Skin of body (tissue), 2 donors: Measurements from ENCODE around the gene CHCHD1. TPM values are rescaled to one million over a fixed set of nuclear protein-coding genes. Genes with fewer than 3 reads are reported as not detected.
"Not testable (repeated sequence)": the region's sequence is repeated elsewhere in the genome, so short reads cannot be mapped to it uniquely, and the experiment has no call there.

Experiments
- DNase-seq: peaks from one replicate; lab custom pipeline; 2025; lab: John Stamatoyannopoulos, UW
- total RNA-seq: library from RNA; depleted of rRNA; stranded (reverse); fragments of >200 nt; gene quantifications from one replicate; pipeline ENCODE4 v1.2.3, GENCODE V29; 2014

The CHCHD1 gene
- total RNA-seq, 1 donor from 2014 or later: 18.6 TPM

DNA sequence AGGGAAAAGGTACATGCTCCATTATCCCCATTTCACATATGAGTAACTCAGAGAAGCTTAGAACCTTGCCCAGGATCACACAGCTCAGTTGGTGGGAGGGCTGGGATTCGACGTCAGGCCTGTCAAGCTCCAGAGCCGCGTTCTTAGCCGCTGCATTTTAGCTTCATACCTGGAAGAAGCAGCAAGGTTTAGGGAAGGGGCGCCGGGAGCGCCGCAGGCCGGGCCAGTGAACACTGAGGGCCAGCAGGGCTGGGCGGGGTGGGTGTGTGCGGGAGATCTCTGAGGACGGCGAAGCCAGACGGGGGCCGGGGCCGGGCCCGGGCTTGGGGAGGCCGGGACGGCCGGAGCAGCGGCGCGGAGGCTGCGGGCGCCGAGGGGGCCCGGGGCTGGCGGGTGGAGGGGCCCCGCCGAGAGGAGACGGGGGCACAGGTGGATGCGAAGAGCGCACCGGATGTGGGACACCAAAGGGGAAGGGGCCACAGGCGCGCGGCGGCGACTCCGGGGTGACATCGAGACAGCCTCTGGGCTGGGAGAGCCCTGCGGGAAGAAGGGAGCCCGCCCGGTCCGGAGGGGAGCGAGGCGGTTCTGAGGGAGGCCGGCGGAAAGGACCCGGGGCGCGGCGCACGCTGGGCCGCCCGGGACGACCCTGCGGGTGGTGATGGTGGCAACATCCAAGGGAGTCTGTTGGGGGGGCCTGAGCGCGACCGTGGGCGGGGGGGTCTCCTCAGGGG lies 29.1 kb downstream of the CHCHD1 start:
- DNase-seq: no peak

DNA sequence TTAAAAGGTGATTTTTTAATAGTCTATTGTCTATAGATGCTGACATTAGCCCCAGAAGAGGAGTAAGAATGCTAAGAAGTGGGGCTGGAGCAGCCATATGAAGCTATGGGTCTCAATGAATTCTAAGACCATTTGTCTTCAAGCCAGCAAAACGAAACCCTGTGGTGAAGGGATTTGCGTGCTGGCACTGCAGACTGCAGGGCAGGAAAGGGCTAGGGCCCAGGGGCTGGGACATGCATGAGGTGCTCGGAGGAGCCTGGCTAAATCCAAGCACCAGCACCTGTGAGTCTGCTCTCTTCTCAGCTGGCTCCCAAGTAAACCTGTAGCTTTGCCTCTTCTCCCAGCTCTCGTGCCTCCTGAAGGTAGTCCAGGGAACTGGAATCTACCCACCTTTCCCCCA lies 30.8 kb downstream of the CHCHD1 start:
- DNase-seq: no peak

DNA sequence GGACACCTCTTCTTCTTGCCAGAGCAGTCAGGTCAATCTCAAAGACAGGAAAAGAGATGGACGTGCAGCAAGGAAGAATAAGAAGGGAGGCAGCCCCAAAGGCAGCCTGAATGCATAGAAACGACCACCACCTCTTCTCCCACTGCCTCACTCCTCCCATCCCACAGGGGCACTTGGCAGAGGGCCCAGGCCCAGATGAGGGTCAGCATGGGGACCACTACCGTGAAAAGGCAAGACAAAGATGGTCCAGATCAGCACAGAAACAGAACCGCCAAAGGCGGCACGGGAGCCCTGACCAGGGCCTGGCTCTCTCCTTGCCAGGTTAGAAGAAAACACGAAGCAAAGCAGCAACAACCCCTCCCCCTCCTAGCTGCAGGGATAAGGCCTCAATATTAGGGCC lies 31.5 kb downstream of the CHCHD1 start:
- no peak for DNase-seq

DNA sequence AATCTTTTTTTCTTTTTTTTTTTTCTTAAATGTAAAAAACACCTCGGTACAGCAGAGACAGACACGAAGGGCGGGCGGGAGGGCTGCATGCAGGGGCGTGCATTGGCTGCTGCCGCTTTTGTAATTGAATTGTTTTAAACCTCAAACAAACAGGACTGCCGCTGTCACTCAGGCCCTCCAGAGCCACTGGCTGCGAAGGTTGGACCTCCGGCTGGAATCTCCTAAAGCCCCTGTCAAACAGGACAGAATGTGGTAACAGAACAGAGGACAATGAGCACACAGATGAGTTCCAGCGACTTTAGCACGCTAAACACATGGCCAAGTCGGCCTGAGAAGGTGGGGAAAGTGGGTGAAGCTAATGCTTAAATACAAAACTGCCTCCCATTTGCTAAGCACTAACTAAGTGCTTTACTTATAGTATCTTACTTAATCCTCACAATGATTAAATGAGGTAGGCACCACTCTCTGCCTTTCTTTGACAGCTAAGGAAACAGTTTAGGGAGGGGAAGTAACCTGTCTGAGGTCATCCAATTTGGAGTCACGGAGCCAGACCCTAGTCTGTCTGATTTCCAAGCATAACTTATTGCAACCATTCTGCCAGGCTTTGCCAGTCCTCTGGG lies 32.5 kb downstream of the CHCHD1 start:
- no peak for DNase-seq

DNA sequence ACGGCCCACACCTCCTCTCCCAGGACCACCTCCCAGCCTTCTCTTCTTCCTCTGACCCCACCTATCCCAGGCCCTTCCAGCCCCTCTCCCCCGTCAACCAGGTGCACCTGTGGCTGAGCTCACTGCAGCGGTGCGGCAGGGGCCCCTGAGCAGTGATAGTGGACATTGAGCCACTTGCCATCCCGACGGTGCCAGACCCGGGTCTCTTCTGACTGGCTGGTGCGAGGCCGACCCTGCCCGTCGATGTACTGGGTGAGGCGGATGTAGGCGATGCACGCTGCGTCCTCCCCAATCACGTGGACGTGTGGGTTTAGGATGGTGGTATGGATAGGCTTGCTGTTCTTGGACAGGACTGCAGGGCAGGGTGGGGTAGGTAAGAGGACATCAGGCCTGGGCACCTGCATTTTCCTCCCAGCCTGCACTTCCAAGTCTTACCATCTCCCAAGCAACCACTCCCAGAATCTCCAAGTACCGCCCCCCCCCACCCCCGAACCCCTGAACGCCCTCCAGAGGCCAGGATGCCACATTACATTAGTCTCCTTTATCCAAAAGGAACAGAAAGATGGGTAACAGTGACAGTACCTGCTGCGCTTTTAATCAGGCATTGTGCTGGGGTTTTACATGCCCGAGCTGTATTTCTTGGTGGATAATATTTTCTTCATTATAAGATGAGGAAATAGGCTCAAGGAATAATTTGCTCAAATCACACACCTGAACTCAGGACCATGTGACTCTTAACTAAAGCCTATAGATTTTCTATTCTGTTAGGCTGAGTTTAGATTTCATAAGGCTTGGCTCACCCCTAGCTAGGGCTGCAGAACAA lies 33.3 kb downstream of the CHCHD1 start:
- DNase-seq: no peak

DNA sequence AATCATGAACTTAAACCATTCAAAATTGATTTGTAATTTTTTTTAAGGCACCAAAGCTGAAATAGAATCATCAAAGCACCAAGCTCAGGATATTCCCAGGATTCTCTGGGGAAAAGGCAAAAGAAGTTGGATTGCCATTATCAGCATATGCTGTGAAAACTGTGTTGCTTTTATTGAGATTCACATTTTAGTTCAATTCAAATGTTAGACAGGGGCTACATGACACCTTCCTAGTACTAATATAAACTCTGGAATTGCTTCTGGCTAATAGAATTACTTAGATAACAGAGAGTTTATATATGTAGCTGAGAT lies 33.8 kb downstream of the CHCHD1 start:
- no peak for DNase-seq

DNA sequence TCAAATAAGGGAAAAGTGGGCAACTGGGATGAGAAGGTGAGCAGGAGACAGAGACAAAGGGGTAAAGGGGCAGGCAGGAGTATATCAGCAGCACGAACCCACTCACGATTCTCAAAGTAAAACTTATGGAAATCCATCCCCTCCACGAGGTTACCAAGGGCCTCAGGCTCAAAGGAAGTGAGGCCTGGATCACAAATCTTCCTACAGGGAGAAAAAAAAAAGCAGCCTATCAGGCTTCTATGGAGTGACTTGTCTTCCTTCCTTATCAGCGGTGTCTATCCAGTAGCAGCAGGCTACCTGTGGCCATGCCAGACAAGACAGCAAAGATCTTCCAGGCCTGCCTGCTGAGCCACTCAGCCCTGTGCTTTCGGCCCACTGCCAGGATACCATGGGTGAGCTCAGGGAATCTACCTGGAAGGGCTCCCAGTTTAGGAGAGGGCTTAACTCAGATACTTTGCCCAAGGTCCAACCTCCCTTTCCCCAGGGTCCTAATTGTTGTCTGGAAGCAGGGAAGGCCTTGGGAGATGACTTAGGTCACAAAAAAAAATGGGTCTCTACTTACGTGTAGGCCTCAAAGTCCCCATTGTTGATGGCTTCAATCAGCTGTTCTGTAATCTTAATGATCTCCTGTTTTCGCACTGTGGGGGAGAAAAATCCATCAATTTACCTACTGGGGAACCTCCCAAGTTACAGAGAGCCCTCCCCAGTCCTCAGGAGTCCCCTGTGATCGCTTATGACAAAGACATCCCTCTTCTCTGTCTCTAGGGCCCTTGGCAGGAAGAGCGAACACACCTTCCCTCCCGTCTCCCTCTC lies 35.3 kb downstream of the CHCHD1 start:
- DNase-seq: no peak

DNA sequence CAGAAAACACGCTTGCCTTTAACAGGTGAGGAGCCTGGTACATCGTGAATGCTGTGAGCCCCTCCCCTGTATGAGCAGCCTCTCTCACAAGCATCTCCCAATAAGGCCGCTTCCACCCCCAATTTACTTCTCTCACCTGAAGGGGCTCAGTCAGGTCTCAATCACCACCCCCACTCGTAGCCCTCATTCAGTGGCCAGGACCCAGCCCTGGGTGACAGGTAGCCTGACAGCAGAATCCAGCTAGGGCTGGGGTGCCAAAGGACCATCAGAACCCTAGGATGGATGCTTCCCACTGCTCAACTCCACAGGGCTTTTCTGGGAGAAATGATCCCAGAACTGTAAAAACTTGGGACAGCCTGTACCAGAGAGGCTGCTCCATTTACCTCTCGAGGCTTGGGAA lies 36.0 kb downstream of the CHCHD1 start:
- DNase-seq: no peak

DNA sequence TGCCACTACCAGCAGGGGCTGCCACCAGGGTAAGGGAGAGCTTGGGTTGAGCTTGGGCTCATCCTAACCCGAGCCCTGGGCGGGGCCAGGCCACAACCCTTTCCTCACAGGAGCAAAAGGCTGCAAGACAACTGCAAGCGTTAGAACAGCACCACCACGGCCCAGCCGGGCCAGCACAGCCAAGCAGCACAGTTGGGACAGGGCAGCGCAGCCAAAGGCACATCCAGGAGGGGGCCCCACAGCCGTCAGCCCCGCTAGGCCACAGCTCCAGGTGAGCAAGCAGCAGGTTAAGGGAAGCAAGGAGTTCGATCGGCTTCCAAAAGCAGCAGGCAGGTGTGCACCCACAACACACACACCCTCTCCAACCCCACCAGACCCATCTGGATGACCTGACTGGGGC lies 36.6 kb downstream of the CHCHD1 start:
- DNase-seq: no peak

DNA sequence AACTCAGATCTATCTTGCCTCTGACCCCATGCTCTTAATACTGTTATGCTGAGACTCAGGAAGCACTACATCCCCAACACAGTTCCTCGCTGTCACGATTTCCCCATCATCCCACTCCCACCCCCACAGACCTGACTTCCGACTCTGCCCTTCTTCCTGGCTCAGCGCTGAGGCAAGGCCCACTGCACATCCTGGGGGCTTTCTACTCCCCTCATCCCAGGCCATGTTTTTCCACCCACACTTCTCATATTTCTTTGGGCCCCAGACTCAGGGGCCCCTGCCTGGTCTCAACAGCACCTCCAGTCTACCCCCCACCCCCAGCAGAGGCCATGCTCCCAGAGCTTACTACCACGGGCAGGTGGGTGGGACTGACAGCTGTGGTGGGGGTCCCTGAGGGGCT lies 37.2 kb downstream of the CHCHD1 start:
- no peak for DNase-seq

DNA sequence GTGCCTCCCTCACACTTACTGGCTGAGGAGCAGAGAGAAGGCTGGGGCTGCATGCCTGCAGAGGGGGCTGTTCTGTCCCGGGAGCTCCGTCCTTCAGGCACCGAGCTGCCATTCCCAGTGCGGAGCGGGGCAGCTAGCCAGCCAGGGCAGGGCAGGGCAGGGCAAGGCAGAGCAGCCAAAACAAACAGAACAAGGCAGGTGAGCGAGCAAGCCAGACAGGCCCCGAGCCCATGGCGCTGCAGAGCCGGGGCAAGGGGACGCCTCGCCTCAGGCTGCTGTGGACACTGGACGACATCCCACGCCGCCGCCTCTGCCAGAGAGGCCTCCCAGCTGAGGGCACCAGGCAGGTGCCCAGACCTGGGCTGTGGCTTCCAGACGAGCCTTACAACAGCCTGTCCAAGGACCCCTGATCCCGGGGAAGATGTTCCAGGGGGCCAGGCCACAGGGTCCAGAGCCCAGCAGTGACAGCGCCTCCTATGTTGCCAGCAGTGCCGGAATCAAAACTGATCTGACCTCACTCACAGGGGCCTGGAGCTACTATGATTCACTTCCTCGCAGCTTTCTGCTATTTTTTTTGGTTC lies 37.8 kb downstream of the CHCHD1 start:
- no peak for DNase-seq

DNA sequence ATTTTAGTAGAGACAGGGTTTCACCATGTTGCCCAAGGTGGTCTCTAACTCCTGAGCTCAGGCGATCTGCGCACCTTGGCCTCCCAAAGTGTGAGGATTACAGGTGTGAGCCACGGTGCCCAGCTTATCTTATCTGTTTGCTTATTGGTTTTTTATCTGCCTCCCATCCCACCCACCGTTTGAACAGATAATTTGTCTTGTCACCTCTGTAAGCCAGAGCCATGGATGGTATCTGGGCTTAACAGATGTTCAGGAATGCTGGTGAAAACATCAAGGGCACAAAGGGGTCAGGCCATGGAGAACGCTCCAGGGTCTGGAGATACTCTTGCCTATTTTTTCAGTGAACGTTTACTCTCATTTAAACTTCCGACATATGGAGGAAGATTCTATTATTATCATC lies 41.5 kb downstream of the CHCHD1 start:
- no peak for DNase-seq

DNA sequence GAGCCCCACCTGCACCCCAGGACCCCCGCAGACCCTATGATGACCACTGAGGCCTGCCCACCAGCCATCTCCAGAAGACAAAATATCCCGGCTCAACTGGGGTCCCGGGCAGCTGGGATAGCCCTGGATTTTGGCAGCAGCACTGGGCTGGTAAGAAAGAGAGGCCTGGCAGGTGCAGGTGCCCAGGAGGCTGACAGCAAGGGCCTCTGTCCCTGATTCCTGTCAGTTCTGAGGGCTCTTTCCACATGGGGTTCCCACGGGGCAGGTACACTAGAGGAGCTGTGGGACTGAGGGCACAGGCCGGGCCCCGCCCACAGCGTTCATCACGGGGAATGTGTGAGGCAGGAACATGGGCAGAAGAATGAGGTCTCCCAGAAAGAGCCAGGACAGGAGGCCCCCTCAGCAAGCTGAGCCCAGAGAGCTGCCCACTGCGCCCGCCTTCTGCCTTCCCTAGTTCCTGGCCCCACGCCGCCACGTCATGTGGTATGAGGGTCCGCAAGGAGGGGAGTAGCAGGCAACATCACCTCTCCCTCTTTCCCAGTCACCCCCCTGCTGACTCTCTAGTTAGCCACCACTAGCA lies 42.4 kb downstream of the CHCHD1 start:
- no peak for DNase-seq

DNA sequence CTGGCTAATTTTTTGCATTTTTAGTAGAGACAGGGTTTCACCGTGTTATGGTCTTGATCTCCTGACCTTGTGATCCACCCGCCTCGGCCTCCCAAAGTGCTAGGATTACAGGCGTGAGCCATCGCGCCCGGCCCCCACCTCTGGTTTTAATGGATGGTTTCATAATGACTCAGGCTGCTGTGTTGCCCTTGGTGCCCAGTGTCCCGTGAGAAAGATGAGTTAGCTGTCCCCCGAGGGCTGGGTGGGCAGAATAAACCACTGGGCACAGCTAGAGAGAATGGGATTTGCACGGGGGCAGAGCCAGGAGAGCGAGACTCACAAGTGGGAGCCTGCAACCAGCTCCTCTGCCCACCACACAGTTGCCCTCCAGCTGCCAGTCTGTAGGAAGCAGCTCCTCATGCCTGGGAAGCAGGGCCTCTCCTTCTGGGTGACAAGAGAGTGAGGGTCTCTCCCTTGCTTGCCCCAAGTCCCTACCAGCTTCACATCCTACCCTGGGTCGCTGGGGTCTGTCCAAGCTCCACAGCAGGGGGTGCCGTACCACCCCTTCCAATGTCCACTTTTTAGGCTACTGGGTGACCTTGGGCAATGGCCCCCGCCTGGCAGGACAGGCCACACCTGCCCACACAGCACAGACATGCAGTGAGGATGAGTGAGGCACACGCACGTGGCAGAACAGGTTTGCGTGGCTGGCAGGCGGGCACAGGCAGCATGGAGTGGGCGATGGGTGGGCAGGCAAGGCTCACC lies 45.7 kb downstream of the CHCHD1 start:
- DNase-seq: no peak

DNA sequence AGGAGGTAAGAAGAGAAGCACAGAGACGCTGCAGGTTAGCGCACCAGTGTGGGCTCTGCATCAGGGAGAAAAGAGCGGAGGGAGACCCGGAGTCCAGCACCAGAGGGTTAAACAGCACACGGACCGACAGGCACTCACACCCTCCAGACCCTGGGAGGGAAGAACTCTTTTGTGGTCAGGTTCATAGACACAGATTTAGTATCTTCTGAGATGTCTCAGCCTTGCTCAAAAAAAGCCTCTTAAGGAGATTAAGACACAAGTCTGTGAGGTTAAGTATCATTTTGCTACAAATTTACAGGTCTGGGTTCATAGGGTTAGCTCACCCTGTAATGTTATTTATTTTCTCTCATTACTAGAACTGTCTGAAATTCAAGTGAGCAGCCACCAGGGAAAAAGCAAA lies 46.3 kb downstream of the CHCHD1 start:
- no peak for DNase-seq

DNA sequence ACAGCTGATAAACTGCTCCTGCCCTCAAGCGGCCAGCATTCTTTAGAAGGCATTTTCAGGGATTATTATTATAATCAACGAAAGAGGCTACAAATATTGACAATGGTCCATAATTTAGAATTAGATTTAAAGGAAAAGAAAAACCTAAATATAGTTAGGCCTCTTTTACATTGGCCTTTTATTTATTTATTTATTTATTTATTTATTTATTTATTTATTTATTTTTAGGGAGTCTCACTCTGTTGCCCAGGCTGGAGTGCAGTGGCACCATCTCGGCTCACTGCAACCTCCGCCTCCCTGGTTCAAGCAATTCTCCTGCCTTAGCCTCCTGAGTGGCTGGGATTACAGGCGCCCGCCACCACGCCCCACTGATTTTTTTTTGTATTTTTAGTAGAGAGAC lies 47.2 kb downstream of the CHCHD1 start:
- not testable (repeated sequence) for DNase-seq
